Naive B cell (primary cell): ENCODE data around the gene C5orf47. TPM values are rescaled to one million over a fixed set of nuclear protein-coding genes. Genes with fewer than 3 reads are reported as not detected.

ENCODE experiments used
- ATAC-seq, 2 donors: fragments of 150-1000 bp; cut with Tn5 transposase; 2 replicates each; pipeline ENCODE4 v1.10.0; 2021; ENCODE audit warnings: low read depth in 2 of 2, mild to moderate bottlenecking in 2 of 2, moderate library complexity in 2 of 2
- DNase-seq: peaks from one replicate; pipeline ENCODE4 v3.0.0; 2022
- H3K27ac Mint-ChIP-seq, 6 donors: one replicate each; pipeline ENCODE4 v1.8.0; 2020 to 2022; ENCODE audit warnings: mild to moderate bottlenecking in 6 of 6, mixed read lengths in 6 of 6, moderate library complexity in 5 of 6, inconsistent platforms in 2 of 6
- H3K27me3 Mint-ChIP-seq, 3 donors: one replicate each; pipeline ENCODE4 v1.8.0; 2021 to 2022; ENCODE audit warnings: mixed read lengths in 3 of 3, mild to moderate bottlenecking in 1 of 3
- H3K36me3 Mint-ChIP-seq, 2 donors: one replicate each; pipeline ENCODE4 v1.8.0; 2020 to 2022; ENCODE audit warnings: mixed read lengths in 2 of 2, inconsistent platforms in 1 of 2, mild to moderate bottlenecking in 1 of 2
- H3K4me1 Mint-ChIP-seq, 3 donors: one replicate each; pipeline ENCODE4 v1.8.0; 2020 to 2022; ENCODE audit warnings: mixed read lengths in 3 of 3, inconsistent platforms in 1 of 3, mild to moderate bottlenecking in 1 of 3, moderate library complexity in 1 of 3
- H3K4me3 Mint-ChIP-seq, 8 donors: one replicate each; pipeline ENCODE4 v1.8.0; 2020 to 2022; ENCODE audit warnings: mild to moderate bottlenecking in 8 of 8, mixed read lengths in 8 of 8, moderate library complexity in 8 of 8, inconsistent platforms in 2 of 8
- H3K9me3 Mint-ChIP-seq, 7 donors: one replicate each; pipeline ENCODE4 v1.8.0; 2020 to 2022; ENCODE audit warnings: mixed read lengths in 7 of 7, mild to moderate bottlenecking in 5 of 7, inconsistent platforms in 2 of 7, moderate library complexity in 1 of 7
- polyA plus RNA-seq, 6 donors: library from polyadenylated mRNA; unstranded; fragments of 300-500 nt; fragmentation: Illumina TruSeq; gene quantifications; one replicate each; pipeline ENCODE4 v1.2.3, GENCODE V29; 2021; ENCODE audit warnings: low read depth in 6 of 6

Gene C5orf47
- polyA plus RNA-seq, 6 donors from 2014 or later: not detected

DNA sequence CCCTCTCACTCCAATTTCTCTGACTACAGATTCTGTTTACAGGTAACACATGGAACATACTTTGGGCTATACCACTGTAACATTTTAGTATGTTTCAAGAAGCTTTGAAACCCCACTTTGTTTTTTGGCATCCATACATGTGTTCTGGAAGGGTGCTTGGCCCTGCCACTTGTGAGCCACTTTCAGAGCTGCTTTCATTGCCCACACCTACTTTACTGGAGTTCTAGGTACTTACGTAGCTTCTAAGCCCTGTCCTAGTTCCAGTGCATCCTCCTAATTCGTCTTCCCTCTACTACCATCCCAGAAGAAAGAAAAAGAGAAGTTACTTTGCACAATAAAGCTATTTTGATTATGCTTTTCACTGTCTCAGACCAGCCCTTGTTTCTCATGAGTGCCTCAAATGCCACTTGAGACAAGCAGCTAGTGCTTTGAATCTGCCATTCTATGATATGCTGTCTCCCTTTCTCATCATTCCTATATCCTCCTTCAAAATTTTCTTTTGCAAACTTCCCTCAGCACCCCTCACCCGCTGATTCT is 26.5 kb upstream of the C5orf47 start:
- Mint-ChIP-seq H3K4me3 (no peak overlapping the region), H3K27ac (peak overlapping the region in 2 of 6 donors; percentile 59 to 80)

DNA sequence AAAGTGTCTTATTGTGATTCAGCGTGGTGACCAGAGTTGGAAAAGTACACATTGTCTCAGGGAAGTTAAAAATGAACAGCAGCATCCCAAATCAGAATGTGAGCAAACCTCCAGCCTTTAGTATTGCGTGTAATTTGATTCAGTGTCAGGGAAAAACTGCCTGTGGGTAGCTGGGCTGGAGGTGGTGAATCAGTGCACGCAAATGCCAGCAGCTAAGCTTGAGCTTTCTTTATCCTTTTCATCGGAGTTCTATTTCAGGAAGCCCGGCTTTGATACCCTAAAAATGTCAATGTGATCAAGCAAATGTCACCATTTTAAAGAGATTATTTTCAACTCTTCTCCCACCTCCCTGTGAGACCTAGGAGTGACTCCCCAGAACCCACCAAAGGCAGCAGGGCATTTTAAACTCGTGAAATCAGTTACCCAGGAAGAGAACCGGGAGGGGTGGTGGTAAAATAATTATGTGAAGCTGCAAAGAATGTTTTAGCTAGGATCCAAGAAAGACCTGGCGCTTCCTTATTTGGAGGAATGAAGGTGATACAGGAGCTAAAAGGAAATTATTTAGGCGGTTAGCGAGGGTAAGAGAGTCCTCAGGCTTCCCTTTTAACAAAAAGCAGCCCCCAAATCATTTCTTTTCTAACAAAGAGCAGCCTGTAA is 25.7 kb upstream of the C5orf47 start:
- Mint-ChIP-seq H3K4me3 (no peak overlapping the region), H3K9me3 (no peaks in the 10 kb centered on the region), H3K27ac (peak overlapping the region in 2 of 6 donors; percentile 47 to 80), H3K27me3 (peaks cover 0 to 3% (median 0%) of the 10 kb centered on the region in 3 donors), H3K4me1 (no peaks in the 10 kb centered on the region), H3K36me3 (peaks cover 0 to 4% of the 10 kb centered on the region in 2 donors)
- no peak for DNase-seq
- ATAC-seq: no peak

More for the DNA sequence above, 26.5 kb upstream of the C5orf47 start:
- H3K4me1 Mint-ChIP-seq: no peaks in the 10 kb centered on the region
- peaks cover 0 to 2% (median 0%) of the 10 kb centered on the region in 3 donors for H3K27me3 Mint-ChIP-seq
- no peak for ATAC-seq
- no peak for DNase-seq
- H3K36me3 Mint-ChIP-seq: peaks cover 0 to 4% of the 10 kb centered on the region in 2 donors
- no peaks in the 10 kb centered on the region for H3K9me3 Mint-ChIP-seq

DNA sequence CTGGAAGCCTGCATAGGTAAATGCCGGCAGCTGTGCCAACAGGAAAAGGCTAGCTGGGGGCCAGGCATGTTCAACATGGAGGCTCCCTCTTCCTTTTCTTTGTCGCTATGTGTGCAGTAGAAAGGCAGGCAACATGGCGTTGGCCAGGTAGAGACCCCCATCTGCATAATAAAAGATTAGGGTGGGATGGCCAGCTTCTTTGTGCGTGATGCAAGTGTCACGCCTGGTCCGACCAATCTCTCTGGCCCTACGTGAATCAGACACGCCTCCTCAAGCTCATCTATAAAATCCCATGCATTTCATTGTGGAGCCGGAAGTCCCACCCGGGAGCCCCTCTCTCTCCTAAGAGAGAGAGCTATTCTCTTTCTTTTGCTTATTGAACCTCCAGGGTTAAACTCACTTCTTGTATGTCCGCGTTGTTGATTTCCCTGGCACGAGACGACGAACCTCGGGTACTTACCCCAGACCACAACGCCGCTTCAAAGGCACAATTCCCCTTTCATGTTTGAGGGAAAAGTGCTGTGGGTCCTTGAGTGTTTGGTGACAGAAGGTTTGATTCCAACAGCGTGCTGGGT is 25.0 kb upstream of the C5orf47 start:
- Mint-ChIP-seq H3K9me3 (no peaks in the 10 kb centered on the region), H3K4me3 (no peak overlapping the region), H3K27me3 (peaks cover 0 to 5% (median 3%) of the 10 kb centered on the region in 3 donors), H3K27ac (no peak overlapping the region), H3K4me1 (no peaks in the 10 kb centered on the region), H3K36me3 (peaks cover 0 to 4% of the 10 kb centered on the region in 2 donors)
- ATAC-seq: no peak
- DNase-seq: no peak

DNA sequence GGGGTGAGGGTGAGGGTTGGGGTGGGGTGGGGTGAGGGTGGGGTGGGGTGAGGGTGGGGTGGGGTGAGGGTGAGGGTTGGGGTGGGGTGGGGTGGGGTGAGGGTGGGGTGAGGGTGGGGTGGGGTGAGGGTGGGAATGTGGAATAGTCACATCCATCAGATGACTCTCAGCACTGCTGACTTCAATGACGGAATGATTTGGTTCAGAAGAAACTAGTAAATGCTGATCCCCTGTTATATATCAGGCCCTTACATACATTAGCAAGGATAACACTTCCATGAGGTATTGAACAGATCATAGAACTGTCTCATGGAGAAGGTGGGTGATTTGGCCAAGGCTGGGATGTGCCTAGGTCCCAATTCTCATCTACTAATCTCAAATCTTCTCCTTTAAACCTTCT is 24.5 kb upstream of the C5orf47 start:
- Mint-ChIP-seq H3K27me3 (peaks cover 0 to 10% (median 3%) of the 10 kb centered on the region in 3 donors), H3K9me3 (no peaks in the 10 kb centered on the region), H3K36me3 (peaks cover 0 to 4% of the 10 kb centered on the region in 2 donors), H3K27ac (peak overlapping the region in 1 of 6 donors; percentile 6), H3K4me1 (no peaks in the 10 kb centered on the region), H3K4me3 (no peak overlapping the region)
- no peak for DNase-seq
- no peak for ATAC-seq

DNA sequence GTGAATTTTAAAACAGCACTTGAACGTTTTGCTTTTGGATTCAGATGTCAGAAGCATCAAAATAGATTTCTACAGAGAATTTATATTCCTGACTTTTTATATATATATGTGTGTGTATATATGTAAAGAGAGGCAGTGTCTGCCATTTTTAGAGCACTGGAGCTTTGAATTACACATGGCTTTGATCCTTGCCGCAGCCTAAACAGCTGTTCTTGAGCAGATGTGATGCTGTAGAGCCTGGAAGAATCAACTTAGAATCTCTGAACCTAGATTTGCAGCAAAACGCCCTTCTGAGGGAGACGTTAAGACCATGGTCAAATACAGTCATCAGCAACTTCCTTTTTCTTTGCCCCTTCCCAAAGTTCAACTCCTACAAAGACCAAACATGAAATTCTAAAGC is 21.7 kb upstream of the C5orf47 start:
- Mint-ChIP-seq H3K4me1 (no peaks in the 10 kb centered on the region), H3K27ac (no peak overlapping the region), H3K9me3 (no peaks in the 10 kb centered on the region), H3K4me3 (no peak overlapping the region), H3K36me3 (peaks cover 4 to 8% of the 10 kb centered on the region in 2 donors), H3K27me3 (peaks cover 3 to 27% (median 14%) of the 10 kb centered on the region in 3 donors)
- DNase-seq (no peak), ATAC-seq (no peak)

DNA sequence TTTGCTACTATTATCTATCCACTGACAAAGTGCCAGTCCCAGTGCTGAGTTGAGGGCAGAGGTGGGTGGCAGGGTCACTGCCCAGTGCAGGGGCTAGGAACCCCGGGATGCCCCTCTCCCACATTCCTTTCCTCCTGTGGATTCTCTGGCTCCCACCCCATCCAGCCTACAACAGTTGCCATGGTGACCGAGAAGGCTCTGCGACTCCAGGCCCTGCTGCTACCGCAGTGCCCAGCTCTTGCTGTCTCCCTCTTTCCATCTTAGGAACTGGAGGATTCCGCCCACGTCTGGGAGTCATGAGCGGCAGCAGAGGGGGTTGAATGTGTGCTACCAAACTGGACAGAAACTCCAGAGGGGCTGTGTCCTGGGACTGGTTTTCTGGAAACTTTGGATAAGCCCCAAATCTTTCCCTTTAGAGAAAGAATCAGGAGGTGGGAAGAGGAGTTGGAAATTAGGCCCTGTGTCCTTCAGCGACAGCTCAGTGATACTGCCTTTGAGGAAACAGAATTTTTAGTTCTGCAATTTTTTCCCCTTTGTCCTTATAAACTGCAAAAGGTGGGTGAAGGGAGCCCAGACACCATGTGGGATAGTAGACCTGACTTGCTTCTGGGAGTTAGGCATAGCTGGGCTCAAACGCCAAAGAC is 20.7 kb upstream of the C5orf47 start:
- peaks cover 0 to 8% of the 10 kb centered on the region in 2 donors for H3K36me3 Mint-ChIP-seq
- no peak overlapping the region for H3K4me3 Mint-ChIP-seq
- no peak for DNase-seq
- ATAC-seq: no peak
- no peaks in the 10 kb centered on the region for H3K9me3 Mint-ChIP-seq
- H3K4me1 Mint-ChIP-seq: peaks cover 4 to 6% (median 4%) of the 10 kb centered on the region in 3 donors
- H3K27ac Mint-ChIP-seq: no peak overlapping the region
- H3K27me3 Mint-ChIP-seq: peaks cover 7 to 33% (median 19%) of the 10 kb centered on the region in 3 donors

DNA sequence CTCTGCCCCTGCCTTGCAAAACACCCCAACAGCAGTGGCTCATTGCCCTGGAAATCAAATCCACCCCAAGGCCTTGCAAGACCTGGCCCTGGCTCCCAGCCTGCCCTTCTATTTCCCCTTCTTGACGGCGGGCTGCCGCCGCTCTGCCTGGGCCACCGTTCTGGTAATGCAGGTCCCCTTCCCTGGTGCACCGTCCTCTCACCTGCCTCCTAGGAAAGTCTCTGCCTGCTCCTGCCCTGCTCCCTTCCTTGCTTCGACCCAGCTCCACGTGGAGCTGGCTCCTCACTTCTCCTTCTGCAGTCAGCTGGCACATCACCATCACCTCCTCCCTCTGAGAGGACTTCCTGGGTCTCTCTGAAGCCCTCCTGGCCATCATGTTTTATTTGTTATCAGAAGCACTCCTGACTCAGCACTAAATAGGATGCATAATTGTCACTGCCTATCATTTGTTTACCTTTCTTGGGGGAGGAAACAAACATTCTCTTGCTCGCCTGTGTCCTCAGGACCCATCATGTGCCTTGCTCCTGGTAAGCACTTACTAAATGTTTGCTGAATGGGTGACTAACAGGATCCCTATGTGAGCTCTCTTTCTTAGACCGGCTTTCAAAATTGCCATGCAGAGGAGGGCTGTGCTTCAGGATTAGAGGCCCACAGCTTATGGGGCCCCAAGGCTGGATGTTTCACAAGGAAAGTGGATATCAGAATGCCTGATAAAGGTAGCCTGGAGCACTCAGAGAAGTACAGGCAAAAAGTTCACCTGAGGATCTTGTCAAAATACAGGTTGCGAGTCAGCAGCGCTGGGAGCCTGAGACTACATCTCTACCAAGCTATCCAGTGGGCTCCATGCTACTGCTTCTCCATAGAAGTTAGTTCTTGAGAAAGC is 19.6 kb upstream of the C5orf47 start:
- ATAC-seq (no peak), DNase-seq (no peak)
- peaks cover 4 to 14% (median 12%) of the 10 kb centered on the region in 3 donors for H3K4me1 Mint-ChIP-seq
- peaks cover 0 to 8% of the 10 kb centered on the region in 2 donors for H3K36me3 Mint-ChIP-seq
- H3K27ac Mint-ChIP-seq: peak overlapping the region in 1 of 6 donors; percentile 65
- H3K27me3 Mint-ChIP-seq: peaks cover 16 to 41% (median 30%) of the 10 kb centered on the region in 3 donors
- H3K9me3 Mint-ChIP-seq: no peaks in the 10 kb centered on the region
- no peak overlapping the region for H3K4me3 Mint-ChIP-seq

DNA sequence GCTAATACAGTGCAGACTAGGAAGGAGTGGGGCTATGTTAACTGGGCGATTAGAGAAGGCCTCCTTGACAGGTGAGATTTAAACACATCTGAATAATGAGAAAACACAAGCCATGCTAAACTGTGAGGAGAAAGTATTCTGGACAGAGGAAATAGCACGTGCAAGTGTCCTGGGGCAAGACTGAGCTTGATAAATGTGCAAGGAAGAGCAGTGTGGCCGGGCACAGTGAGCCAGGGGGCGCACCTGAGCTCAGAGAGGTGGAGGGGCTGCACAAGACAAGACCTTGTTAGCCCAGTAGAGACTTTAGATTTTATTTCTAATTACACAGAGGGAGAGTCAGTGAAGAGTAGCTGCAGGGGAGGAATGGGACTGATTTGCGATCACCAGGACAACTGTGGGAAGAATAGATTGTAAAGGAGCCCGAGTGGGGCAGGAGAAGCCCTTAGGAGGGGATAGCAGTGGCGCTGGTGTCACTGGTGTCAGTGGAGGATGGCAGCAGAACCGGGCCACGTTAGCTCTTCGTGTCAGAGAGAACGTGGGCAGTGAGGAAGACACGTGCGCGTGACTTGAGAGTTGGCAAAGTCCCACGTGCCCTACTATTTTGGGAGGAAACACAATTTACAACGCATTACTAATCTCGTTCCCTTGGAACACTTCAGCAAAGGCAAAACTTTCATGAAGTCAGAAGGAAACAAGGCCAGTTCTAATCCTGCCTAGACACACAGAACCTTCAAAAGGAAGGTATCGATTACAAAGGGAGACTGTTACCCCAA is 17.9 kb upstream of the C5orf47 start:
- peak overlapping the region in 2 of 8 donors; percentile 16 for H3K4me3 Mint-ChIP-seq
- peaks cover 4 to 14% (median 12%) of the 10 kb centered on the region in 3 donors for H3K4me1 Mint-ChIP-seq
- H3K27me3 Mint-ChIP-seq: peaks cover 16 to 41% (median 31%) of the 10 kb centered on the region in 3 donors
- ATAC-seq (no peak), DNase-seq (no peak)
- H3K36me3 Mint-ChIP-seq: peaks cover 0 to 8% of the 10 kb centered on the region in 2 donors
- no peaks in the 10 kb centered on the region for H3K9me3 Mint-ChIP-seq
- H3K27ac Mint-ChIP-seq: peak overlapping the region in 2 of 6 donors; percentile 53 to 78

DNA sequence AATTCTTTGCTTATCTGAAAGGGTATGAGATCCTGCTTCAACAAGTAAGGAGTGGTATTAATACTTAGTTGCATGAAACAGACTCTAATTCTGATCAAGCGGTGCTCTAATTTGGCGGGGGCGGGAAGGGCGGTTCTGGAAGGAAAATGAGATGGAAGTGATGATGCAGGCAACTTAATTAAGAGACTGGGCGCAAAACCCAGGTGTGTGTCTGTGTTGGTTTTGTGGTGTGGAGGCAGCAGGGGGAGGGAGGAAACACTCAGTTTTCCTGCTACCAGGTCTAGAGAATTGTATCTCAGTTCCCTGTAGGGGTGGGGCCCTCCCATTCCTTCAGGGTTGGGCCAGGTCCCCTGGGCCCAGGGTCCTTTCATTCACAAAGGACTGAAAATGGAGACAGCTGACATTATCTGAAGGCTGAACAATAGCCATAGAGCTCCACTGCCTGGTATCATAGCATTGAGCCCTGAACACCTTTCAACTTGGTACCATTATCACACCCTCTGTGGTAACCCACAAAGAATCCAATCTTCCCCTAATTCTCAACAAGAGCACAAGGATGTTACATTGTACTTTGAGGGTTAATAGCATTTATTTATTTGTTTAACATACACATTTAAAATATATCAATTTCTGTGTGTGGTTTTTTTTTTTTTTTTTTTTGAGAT is 17.2 kb upstream of the C5orf47 start:
- Mint-ChIP-seq H3K4me1 (peaks cover 4 to 14% (median 12%) of the 10 kb centered on the region in 3 donors), H3K36me3 (peaks cover 0 to 8% of the 10 kb centered on the region in 2 donors), H3K4me3 (peak overlapping the region in 2 of 8 donors; percentile 35 to 37), H3K9me3 (no peaks in the 10 kb centered on the region), H3K27ac (peak overlapping the region in 2 of 6 donors; percentile 35 to 53), H3K27me3 (peaks cover 16 to 41% (median 39%) of the 10 kb centered on the region in 3 donors)
- no peak for ATAC-seq
- no peak for DNase-seq

DNA sequence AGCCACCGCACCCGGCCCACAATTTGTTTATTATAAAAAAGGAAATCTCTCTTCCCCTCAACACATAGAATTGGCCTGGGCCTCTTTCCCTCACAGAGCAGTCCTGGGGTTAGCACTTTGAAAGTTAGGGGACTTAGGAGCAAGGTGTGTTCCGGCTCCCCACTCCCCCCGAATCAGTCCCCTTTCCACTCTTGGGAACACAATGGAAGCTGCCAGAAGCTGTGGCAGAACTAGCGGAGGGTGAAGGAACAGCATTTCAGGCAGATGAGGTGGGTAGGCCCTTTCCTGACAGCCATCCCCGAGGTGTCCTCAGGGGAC is 16.4 kb upstream of the C5orf47 start:
- peaks cover 0 to 8% of the 10 kb centered on the region in 2 donors for H3K36me3 Mint-ChIP-seq
- ATAC-seq: no peak
- peak overlapping the region in 5 of 8 donors; percentile 80 to 89 (median 82) for H3K4me3 Mint-ChIP-seq
- no peaks in the 10 kb centered on the region for H3K9me3 Mint-ChIP-seq
- no peak for DNase-seq
- peaks cover 4 to 14% (median 12%) of the 10 kb centered on the region in 3 donors for H3K4me1 Mint-ChIP-seq
- H3K27ac Mint-ChIP-seq: no peak overlapping the region
- H3K27me3 Mint-ChIP-seq: peaks cover 16 to 46% (median 45%) of the 10 kb centered on the region in 3 donors

DNA sequence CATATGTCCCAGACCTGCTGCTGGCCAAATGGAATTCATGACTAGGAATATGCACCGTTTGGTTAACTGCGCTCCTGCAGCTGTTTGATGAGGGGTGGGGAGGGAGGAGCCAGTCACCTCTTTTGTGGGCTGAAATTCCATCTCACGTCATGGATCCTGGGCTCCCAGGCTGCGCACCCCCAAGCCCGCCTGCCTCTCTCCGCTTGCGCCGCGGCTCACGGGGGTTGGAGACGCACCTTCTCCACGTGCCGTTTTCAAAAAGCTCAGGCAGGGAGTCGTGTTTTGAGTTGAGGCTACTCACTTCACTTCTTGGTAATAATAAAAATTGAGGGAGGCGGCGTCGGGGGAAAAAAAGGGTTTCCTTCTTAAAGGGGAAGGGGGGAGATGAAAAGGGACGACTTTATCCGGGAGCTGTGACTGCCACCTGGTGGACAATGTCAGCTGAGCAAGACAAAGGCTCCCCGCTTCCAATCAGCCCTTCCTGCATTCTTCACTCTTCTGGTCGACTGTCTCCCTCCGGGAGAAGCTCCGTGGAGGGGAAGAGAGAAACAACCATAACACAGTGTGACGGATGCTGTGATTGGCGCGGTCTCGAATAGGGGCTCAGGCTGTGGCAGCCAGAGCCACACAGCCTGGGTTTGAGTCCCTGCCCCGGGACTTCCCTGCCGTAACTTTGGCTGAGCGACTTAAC is 15.9 kb upstream of the C5orf47 start:
- Mint-ChIP-seq H3K4me1 (peaks cover 4 to 14% (median 12%) of the 10 kb centered on the region in 3 donors), H3K9me3 (no peaks in the 10 kb centered on the region), H3K27me3 (peaks cover 18 to 49% (median 49%) of the 10 kb centered on the region in 3 donors), H3K36me3 (peaks cover 0 to 8% of the 10 kb centered on the region in 2 donors), H3K4me3 (peak overlapping the region; percentile 52 to 89 (median 83)), H3K27ac (peak overlapping the region in 2 of 6 donors; percentile 76 to 87)
- ATAC-seq (peak; percentile 78 to 86), DNase-seq (peak; percentile 70)
